Measurements from ENCODE around the gene TEX53.

The TEX53 gene

DNA sequence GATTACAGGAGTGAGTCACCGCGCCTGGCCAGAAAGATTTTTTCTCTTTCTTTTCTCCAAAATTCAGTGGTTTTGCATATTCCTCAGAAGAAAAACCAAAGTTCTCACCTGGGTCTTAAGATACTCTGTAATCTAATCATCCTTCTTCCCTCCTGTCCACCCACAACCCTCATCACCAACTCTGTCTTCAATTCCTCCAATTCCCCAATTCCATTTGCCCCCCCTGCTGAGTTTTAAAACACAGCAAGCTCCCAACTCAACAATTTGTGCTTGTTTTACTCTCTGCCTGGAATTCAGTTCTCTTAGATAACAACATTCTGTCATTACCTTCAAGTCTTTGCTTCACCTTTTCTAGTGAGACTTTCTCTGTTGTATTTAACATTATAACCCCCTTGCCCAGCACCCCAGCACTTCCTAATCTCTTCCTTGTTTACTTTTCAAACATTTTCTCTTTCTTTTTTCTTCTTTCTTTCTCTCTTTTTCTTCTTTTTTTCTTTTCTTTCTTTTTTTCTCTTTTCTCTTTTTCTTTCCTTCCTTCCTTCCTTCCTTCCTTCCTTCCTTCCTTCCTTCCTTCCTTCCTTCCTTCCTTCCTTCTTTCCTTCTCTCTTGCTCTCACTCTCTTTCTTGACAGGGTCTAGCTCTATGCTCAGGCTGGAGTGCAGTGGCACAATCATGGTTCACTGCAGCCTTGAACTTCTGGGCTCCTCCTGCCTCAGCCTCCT is 16.6 kb upstream of the TEX53 start:
- Mint-ChIP-seq H3K4me1 (ENCODE audit: low read depth) (peaks cover 22% of the 10 kb centered on the region), H3K36me3 (ENCODE audit: low read depth) (no peaks in the 10 kb centered on the region), H3K9me3 (no peaks in the 10 kb centered on the region), H3K27ac (no peak overlapping the region), H3K27me3 (peaks cover 4% of the 10 kb centered on the region), H3K4me3 (no peak overlapping the region)
- intact Hi-C loops (cut with micrococcal nuclease) = no loop called here

DNA sequence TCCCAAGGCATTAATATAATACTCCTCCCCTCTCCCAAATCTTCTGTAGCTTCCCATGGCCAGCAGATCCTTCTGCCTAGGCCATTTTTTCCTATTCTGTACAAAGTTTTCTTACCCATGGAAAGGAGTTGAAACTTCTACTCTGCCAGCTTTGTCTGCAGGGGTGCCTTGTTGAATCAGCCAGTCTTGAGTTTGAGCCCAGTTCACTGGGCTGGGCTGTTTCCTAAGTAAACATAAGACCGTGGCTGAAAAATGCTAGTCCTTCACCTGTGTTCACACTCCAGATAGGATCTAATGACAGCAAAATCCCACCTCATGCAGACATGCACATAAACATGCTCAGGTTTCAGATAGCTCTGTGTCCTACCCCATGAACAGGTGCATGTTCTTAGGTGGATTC is 14.0 kb upstream of the TEX53 start:
- peaks cover 8% of the 10 kb centered on the region for H3K4me1 Mint-ChIP-seq (ENCODE audit: low read depth)
- no peak overlapping the region for H3K4me3 Mint-ChIP-seq
- no peaks in the 10 kb centered on the region for H3K36me3 Mint-ChIP-seq (ENCODE audit: low read depth)
- no peak overlapping the region for H3K27ac Mint-ChIP-seq
- peaks cover 2% of the 10 kb centered on the region for H3K27me3 Mint-ChIP-seq
- intact Hi-C loops (cut with micrococcal nuclease) = no loop called here
- no peaks in the 10 kb centered on the region for H3K9me3 Mint-ChIP-seq

GRCh38 chr9:114669961-114670360 is 12.4 kb upstream of the TEX53 start:
- Mint-ChIP-seq H3K4me1 (ENCODE audit: low read depth) (peaks cover 11% of the 10 kb centered on the region), H3K9me3 (no peaks in the 10 kb centered on the region), H3K4me3 (no peak overlapping the region), H3K36me3 (ENCODE audit: low read depth) (no peaks in the 10 kb centered on the region), H3K27me3 (peaks cover 2% of the 10 kb centered on the region), H3K27ac (no peak overlapping the region)
- intact Hi-C loops (cut with micrococcal nuclease) = no loop called here

DNA sequence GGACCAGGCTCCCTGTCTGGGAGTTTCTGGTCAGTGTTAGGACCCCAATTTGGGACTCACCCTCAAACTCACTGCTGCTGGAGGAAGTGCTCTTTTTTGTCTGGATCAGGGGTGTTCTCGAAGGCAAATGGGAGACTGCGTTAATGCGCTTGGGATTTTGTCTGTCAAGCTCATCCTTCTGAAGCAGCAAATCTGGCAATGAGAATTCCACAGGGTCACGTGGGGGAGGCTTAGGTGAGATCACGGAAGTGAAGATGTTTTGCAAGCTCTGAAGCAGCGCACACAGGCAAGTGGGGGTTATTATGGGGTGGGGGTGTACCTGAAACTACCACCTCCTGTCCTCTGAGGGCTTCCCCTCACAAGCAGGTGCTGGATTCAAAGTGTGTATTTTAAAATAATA is 10.5 kb upstream of the TEX53 start:
- intact Hi-C loops (cut with micrococcal nuclease) = no loop called here
- Mint-ChIP-seq H3K27ac (no peak overlapping the region), H3K4me3 (no peak overlapping the region), H3K9me3 (no peaks in the 10 kb centered on the region), H3K36me3 (ENCODE audit: low read depth) (no peaks in the 10 kb centered on the region), H3K27me3 (peaks cover 2% of the 10 kb centered on the region), H3K4me1 (ENCODE audit: low read depth) (peaks cover 11% of the 10 kb centered on the region)

DNA sequence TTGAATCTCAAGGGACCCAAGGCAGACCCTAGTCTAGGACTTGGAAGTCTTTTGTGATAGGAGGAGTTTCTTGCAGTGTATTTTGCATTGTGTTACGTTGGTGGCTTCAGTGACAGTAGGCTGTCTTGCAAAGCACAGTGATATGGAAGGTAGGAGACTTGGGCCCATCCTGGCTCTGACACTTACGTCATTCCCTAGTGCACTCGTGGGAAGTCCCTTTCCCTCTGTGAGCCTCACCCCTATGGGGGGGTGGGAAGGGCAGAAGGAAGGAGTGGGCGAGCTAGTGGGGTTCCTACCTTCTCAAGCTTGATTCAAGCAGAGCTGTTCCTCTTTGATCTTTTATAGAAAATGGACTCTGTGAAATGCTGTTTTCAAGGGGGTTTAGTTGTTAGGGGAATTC is 9.2 kb upstream of the TEX53 start:
- H3K9me3 Mint-ChIP-seq = no peaks in the 10 kb centered on the region
- H3K27me3 Mint-ChIP-seq = peaks cover 2% of the 10 kb centered on the region
- H3K27ac Mint-ChIP-seq = no peak overlapping the region
- peaks cover 23% of the 10 kb centered on the region for H3K4me1 Mint-ChIP-seq (ENCODE audit: low read depth)
- H3K36me3 Mint-ChIP-seq (ENCODE audit: low read depth) = no peaks in the 10 kb centered on the region
- H3K4me3 Mint-ChIP-seq = no peak overlapping the region
- intact Hi-C loops (cut with micrococcal nuclease) = no loop called here

GRCh38 chr9:114666401-114666800 is 8.8 kb upstream of the TEX53 start:
- H3K36me3 Mint-ChIP-seq (ENCODE audit: low read depth) = no peaks in the 10 kb centered on the region
- H3K4me3 Mint-ChIP-seq = no peak overlapping the region
- no peak overlapping the region for H3K27ac Mint-ChIP-seq
- H3K27me3 Mint-ChIP-seq = peaks cover 2% of the 10 kb centered on the region
- intact Hi-C loops (cut with micrococcal nuclease) = no loop called here
- no peaks in the 10 kb centered on the region for H3K9me3 Mint-ChIP-seq
- H3K4me1 Mint-ChIP-seq (ENCODE audit: low read depth) = peaks cover 23% of the 10 kb centered on the region

DNA sequence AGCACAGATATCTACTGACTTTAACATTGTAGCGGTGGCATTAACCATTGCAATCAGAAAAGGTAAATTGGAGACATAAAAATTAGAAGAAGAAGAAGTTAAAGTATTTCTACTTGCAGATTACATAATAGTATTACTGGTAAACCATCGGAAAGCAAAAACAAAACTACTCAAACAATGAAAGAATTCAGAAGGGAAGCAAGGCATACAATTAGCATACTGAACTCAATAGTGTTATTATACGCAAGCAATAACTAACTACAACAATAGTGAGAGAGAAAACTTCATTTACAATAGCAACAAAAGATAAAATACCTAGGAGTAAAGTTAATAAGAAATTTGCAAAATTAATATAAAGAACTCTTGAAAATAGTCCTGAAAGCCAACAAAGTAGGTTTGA is 6.6 kb upstream of the TEX53 start:
- H3K36me3 Mint-ChIP-seq (ENCODE audit: low read depth) = no peaks in the 10 kb centered on the region
- H3K27ac Mint-ChIP-seq = no peak overlapping the region
- H3K9me3 Mint-ChIP-seq = no peaks in the 10 kb centered on the region
- intact Hi-C loops (cut with micrococcal nuclease) = loop anchor here (5.0 kb wide), 1 partner anchor 858 kb away; no protein-coding TSS in a partner anchor
- no peak overlapping the region for H3K4me3 Mint-ChIP-seq
- peaks cover 2% of the 10 kb centered on the region for H3K27me3 Mint-ChIP-seq
- H3K4me1 Mint-ChIP-seq (ENCODE audit: low read depth) = peaks cover 23% of the 10 kb centered on the region

DNA sequence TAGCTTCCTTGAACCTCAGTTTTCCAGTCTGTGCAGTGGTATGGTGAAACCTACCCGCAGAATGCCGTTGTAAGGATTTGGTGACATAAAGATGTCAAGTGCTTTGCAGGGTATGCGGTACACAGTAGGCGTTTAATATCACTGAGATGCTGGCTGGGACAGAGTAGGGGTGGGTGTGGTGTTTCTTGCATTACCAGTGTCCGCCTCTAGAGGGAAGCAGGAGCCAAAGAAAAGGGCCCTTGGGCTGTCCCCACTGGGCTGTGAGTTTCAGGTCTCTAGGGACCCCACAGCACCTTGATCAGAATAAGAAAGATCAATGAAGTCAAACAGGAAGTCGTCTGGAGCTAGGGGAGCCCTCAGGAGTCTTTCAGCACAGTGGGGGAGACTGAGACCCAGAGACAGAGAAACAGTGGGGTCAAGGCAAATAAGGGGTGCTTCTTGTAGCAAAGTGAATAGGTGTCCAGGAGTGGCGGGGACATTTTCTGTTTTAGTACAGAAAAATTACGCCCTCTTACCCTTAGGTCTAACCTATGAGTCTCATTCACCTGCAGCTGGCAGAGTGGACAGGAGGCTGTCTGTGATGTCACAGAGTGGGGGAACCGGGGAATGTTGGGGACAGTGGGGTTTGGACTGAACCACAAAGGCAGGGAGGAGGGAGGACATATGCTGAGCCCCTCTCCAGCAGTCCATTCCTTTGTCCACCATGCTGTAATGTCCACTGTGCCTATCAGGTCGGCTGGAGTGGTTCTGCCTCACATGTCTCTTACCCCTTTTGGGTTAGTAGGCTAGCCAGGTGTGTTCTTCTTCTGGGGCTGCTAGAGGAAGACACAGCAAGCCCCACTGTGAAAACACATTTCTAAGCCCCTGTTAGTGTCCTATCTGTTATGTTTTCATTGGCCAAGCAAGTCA is 4.7 kb upstream of the TEX53 start:
- H3K36me3 Mint-ChIP-seq (ENCODE audit: low read depth) = no peaks in the 10 kb centered on the region
- H3K27ac Mint-ChIP-seq = no peak overlapping the region
- H3K4me1 Mint-ChIP-seq (ENCODE audit: low read depth) = peaks cover 23% of the 10 kb centered on the region
- no peak overlapping the region for H3K4me3 Mint-ChIP-seq
- intact Hi-C loops (cut with micrococcal nuclease) = loop anchor here (5.0 kb wide), 1 partner anchor 860 kb away; no protein-coding TSS in a partner anchor
- H3K27me3 Mint-ChIP-seq = peaks cover 2% of the 10 kb centered on the region
- no peaks in the 10 kb centered on the region for H3K9me3 Mint-ChIP-seq

GRCh38 chr9:114656301-114656700 is 1.3 kb downstream of the TEX53 start:
- Mint-ChIP-seq H3K9me3 (no peaks in the 10 kb centered on the region), H3K4me1 (ENCODE audit: low read depth) (no peaks in the 10 kb centered on the region), H3K27ac (no peak overlapping the region), H3K4me3 (no peak overlapping the region), H3K36me3 (ENCODE audit: low read depth) (no peaks in the 10 kb centered on the region), H3K27me3 (peaks cover 7% of the 10 kb centered on the region)
- intact Hi-C loops (cut with micrococcal nuclease) = no loop called here

- no peaks in the 10 kb centered on the region for H3K9me3 Mint-ChIP-seq
- H3K27ac Mint-ChIP-seq = no peak overlapping the region
- H3K4me3 Mint-ChIP-seq = no peak overlapping the region
- H3K36me3 Mint-ChIP-seq (ENCODE audit: low read depth) = no peaks in the 10 kb centered on the region
- intact Hi-C loops (cut with micrococcal nuclease) = no loop called here
- no peaks in the 10 kb centered on the region for H3K4me1 Mint-ChIP-seq (ENCODE audit: low read depth)
- peaks cover 7% of the 10 kb centered on the region for H3K27me3 Mint-ChIP-seq
Observed at GRCh38 chr9:114655689-114656088, 1.9 kb downstream of the TEX53 start.

- intact Hi-C loops (cut with micrococcal nuclease) = loop anchor here (1.0 to 2.0 kb wide), 4 partner anchors 61 to 315 kb away; no protein-coding TSS in a partner anchor
- Mint-ChIP-seq H3K27ac (no peak overlapping the region), H3K27me3 (peaks cover 5% of the 10 kb centered on the region), H3K4me1 (ENCODE audit: low read depth) (no peaks in the 10 kb centered on the region), H3K36me3 (ENCODE audit: low read depth) (peaks cover 2% of the 10 kb centered on the region), H3K9me3 (no peaks in the 10 kb centered on the region), H3K4me3 (no peak overlapping the region)
Observed at GRCh38 chr9:114653556-114654159, 3.9 kb downstream of the TEX53 start.

DNA sequence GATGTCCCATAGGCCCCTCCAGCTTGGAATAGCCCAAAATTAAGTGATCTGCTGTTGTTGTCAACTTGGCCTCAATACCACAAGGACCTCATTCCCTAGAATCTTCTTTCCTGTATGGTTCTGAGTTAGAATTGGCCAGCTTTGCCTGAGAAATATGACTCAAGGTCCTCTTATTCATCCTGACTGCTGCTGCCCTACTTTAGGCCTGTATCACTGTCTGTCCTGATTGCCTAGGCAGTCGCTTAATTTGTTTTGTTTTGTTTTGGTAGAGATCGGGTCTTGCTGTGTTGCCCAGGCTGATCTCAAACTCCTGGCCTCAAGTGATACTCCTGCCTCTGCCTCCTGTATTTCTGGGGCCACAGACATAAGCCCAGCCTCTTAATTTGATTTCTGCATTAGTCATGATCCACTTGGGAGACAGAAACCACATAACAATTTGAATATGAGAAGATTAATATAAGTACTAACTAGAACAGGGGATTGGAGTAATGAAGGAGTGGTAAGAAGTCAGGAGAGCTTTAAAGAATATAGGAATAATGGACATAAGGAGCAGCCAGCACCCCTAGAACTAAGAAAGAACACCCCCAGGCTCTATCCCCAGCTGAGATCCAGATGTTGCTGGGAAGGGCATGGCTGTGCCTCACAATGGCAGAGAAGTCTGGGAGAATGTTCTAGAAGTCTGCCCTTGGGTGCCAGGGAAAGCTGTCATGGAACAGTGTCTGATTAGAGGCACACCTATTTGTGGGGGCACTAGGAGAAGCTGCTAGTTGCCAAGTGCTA is 4.6 kb downstream of the TEX53 start:
- Mint-ChIP-seq H3K4me3 (no peak overlapping the region), H3K36me3 (ENCODE audit: low read depth) (peaks cover 8% of the 10 kb centered on the region), H3K4me1 (ENCODE audit: low read depth) (no peaks in the 10 kb centered on the region), H3K27me3 (peaks cover 5% of the 10 kb centered on the region), H3K27ac (no peak overlapping the region), H3K9me3 (peaks cover under 1% of the 10 kb centered on the region)
- intact Hi-C loops (cut with micrococcal nuclease) = loop anchor here (1.0 to 2.0 kb wide), 4 partner anchors 60 to 314 kb away; no protein-coding TSS in a partner anchor

- Mint-ChIP-seq H3K4me1 (ENCODE audit: low read depth) (peaks cover 13% of the 10 kb centered on the region), H3K27me3 (no peaks in the 10 kb centered on the region), H3K4me3 (no peak overlapping the region), H3K9me3 (peaks cover 15% of the 10 kb centered on the region), H3K36me3 (ENCODE audit: low read depth) (peaks cover 71% of the 10 kb centered on the region), H3K27ac (no peak overlapping the region)
- intact Hi-C loops (cut with micrococcal nuclease) = no loop called here
Observed at GRCh38 chr9:114643896-114644295, 13.7 kb downstream of the TEX53 start.
